Measurements from ENCODE around the gene SEC23B.
"Not testable (repeated sequence)": the region's sequence is repeated elsewhere in the genome, so short reads cannot be mapped to it uniquely, and the experiment has no call there.

The SEC23B gene

GRCh38 chr20:18507218-18508191, at the start of gene SEC23B:
Gene SEC23B (plus strand): TSS chr20:18507940. CDS start chr20:18510836, 2,896 bp downstream.
- DNase-seq, result peak; percentile 98

GRCh38 chr20:18465536-18466200, 42.1 kb upstream of the SEC23B start:
- DNase-seq, result no peak

GRCh38 chr20:18466574-18466893, 41.2 kb upstream of the SEC23B start:
- DNase-seq, result no peak

GRCh38 chr20:18466894-18467730, 40.6 kb upstream of the SEC23B start, which contains the start of the genes DZANK1 and POLR3F:
Gene DZANK1 (minus strand): TSS chr20:18467030. CDS start chr20:18465358, 1,672 bp downstream.
Gene POLR3F (plus strand): TSS chr20:18467390. CDS start chr20:18467507, 117 bp downstream.
- DNase-seq, result peak; percentile 96

GRCh38 chr20:18477218-18477617, 30.5 kb upstream of the SEC23B start:
- DNase-seq, result no peak

- no peak for DNase-seq
Observed at GRCh38 chr20:18477821-18478220, 29.9 kb upstream of the SEC23B start.

GRCh38 chr20:18481596-18481995, 26.1 kb upstream of the SEC23B start:
- DNase-seq, result no peak

GRCh38 chr20:18488301-18488700, 19.4 kb upstream of the SEC23B start:
- DNase-seq, result no peak

GRCh38 chr20:18496042-18496441, 11.7 kb upstream of the SEC23B start:
- DNase-seq, result no peak

GRCh38 chr20:18496740-18497592, 10.8 kb upstream of the SEC23B start, which contains the start of gene RBBP9:
Gene RBBP9 (minus strand): TSS chr20:18497225. CDS start chr20:18497167, 58 bp downstream.
- DNase-seq, result peak; percentile 79

- DNase-seq, result no peak
Observed at GRCh38 chr20:18497603-18498002, 10.1 kb upstream of the SEC23B start.

- DNase-seq, result not testable (repeated sequence)
Observed at GRCh38 chr20:18501672-18502071, 6.1 kb upstream of the SEC23B start.

- DNase-seq, result no peak
Observed at GRCh38 chr20:18504479-18505060, 3.2 kb upstream of the SEC23B start.

- DNase-seq, result peak; percentile 16
Observed at GRCh38 chr20:18506744-18507143, 996 bp upstream of the SEC23B start.

- no peak for DNase-seq
Observed at GRCh38 chr20:18511571-18511970, 3.8 kb downstream of the SEC23B start.

- no peak for DNase-seq
Observed at GRCh38 chr20:18513208-18513607, 5.5 kb downstream of the SEC23B start.

- DNase-seq, result no peak
Observed at GRCh38 chr20:18514127-18514526, 6.4 kb downstream of the SEC23B start.

GRCh38 chr20:18515973-18516372, 8.2 kb downstream of the SEC23B start:
- DNase-seq, result no peak

GRCh38 chr20:18522066-18522465, 14.3 kb downstream of the SEC23B start:
- not testable (repeated sequence) for DNase-seq

- no peak for DNase-seq
Observed at GRCh38 chr20:18523066-18523465, 15.3 kb downstream of the SEC23B start.

GRCh38 chr20:18524646-18525045, 16.9 kb downstream of the SEC23B start:
- no peak for DNase-seq
